Measurements from ENCODE around the gene NSUN2. TPM values are rescaled to one million over a fixed set of nuclear protein-coding genes. Genes with fewer than 3 reads are reported as not detected.

NSUN2 gene
- total RNA-seq, 1 experiment from 2014 or later, result 155 TPM

GRCh38 chr5:6615034-6615815, 17.6 kb downstream of the NSUN2 start:
- TF ChIP-seq EZH2 (IDR thresholded peaks at IDR 0.05; ENCODE audit: low read depth), result no peak
- TF ChIP-seq, protein P1, sequence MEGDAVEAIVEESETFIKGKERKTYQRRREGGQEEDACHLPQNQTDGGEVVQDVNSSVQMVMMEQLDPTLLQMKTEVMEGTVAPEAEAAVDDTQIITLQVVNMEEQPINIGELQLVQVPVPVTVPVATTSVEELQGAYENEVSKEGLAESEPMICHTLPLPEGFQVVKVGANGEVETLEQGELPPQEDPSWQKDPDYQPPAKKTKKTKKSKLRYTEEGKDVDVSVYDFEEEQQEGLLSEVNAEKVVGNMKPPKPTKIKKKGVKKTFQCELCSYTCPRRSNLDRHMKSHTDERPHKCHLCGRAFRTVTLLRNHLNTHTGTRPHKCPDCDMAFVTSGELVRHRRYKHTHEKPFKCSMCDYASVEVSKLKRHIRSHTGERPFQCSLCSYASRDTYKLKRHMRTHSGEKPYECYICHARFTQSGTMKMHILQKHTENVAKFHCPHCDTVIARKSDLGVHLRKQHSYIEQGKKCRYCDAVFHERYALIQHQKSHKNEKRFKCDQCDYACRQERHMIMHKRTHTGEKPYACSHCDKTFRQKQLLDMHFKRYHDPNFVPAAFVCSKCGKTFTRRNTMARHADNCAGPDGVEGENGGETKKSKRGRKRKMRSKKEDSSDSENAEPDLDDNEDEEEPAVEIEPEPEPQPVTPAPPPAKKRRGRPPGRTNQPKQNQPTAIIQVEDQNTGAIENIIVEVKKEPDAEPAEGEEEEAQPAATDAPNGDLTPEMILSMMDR (conservative IDR thresholded peaks at IDR 0.05), result no peak
- Histone ChIP-seq H3K4me1 (replicated peaks; ENCODE audit: insufficient read depth) (no peaks in the 10 kb centered on the region), H3K4me3 (no peak overlapping the region), H3K79me2 (ENCODE audit: low read depth) (peaks cover 58% of the 10 kb centered on the region), H2AFZ (no peak overlapping the region), H3F3A (ENCODE audit: insufficient read depth, low read depth) (peaks cover 13% of the 10 kb centered on the region), H4K20me1 (ENCODE audit: insufficient read depth) (peaks cover 96% of the 10 kb centered on the region), H3K27ac (no peak overlapping the region), H3K9me3 (ENCODE audit: insufficient read depth, low read depth) (no peaks in the 10 kb centered on the region), H3K9me2 (ENCODE audit: insufficient read depth) (no peaks in the 10 kb centered on the region), H3K4me2 (no peak overlapping the region), H3K27me3 (ENCODE audit: insufficient read depth, low read depth) (no peaks in the 10 kb centered on the region), H3K36me3 (ENCODE audit: low read depth) (peaks cover 80% of the 10 kb centered on the region)
- DNase-seq, result no peak
- BruUV-seq (replicated peaks), result no TSS peak
- intact Hi-C loops (cut with micrococcal nuclease; ENCODE audit: unreplicated experiment), result no loop called here
- ChIA-PET POLR2A (ENCODE audit: unreplicated experiment) (no interaction called here), CTCF (no interaction called here)

DNA sequence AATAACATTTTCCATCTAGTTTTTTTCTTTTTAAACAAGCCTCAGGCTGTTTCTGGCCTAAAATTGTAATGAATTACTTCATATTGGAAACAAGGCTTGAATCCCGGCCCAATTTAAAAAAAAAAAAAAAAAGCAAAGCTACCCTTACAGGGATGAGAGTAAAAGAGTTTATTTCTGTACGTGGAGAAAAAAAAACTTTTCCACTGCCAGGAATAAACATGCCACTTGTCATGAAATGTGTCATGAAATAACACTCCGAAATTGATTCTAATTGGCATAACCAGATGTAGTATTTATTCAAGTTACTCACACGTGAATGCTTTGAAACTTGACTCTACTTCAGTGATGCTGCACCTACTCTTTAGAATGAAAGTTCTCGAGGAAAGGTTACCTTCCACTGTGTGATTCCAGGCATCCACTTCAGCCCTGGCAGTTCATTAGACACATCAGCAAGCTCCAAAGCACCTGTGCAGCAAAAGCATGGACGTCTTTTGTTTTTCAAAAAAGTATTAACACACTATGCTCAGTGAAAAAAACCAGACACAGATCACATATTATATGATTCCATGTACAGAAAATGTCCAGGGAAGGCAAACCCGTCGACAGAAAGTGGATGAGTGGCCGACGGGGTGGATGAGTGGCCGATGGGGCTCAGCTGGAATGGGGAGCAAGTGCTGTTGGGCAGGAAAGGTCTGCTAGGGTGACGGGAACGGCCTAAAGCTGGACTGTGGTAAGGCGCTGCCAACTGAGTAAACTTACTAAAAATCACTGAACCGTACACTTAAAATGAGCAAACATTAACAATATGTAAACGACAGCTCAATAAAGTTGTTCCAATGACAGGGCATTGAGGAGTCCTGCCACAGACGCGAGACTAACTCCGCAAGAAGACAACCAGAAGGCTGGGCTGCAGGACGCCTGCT, 21.2 kb downstream of the NSUN2 start:
- Histone ChIP-seq H3K4me1 (replicated peaks; ENCODE audit: insufficient read depth) (no peaks in the 10 kb centered on the region), H3K27ac (no peak overlapping the region), H3F3A (ENCODE audit: insufficient read depth, low read depth) (peaks cover 6% of the 10 kb centered on the region; the same call in 1 of the 2 replicates), H3K27me3 (ENCODE audit: insufficient read depth, low read depth) (no peaks in the 10 kb centered on the region), H3K9me3 (ENCODE audit: insufficient read depth, low read depth) (no peaks in the 10 kb centered on the region), H3K79me2 (ENCODE audit: low read depth) (peaks cover 39% of the 10 kb centered on the region), H3K4me3 (no peak overlapping the region), H3K9me2 (ENCODE audit: insufficient read depth) (no peaks in the 10 kb centered on the region), H3K36me3 (ENCODE audit: low read depth) (peaks cover 81% of the 10 kb centered on the region), H2AFZ (no peak overlapping the region), H3K4me2 (no peak overlapping the region), H4K20me1 (ENCODE audit: insufficient read depth) (peaks cover 91% of the 10 kb centered on the region)
- BruUV-seq (replicated peaks), result no TSS peak
- TF ChIP-seq EZH2 (IDR thresholded peaks at IDR 0.05; ENCODE audit: low read depth), result no peak
- TF ChIP-seq, protein P1 (conservative IDR thresholded peaks at IDR 0.05), result no peak
- ChIA-PET POLR2A (ENCODE audit: unreplicated experiment) (no interaction called here), CTCF (no interaction called here)
- DNase-seq, result no peak
- intact Hi-C loops (cut with micrococcal nuclease; ENCODE audit: unreplicated experiment), result no loop called here

DNA sequence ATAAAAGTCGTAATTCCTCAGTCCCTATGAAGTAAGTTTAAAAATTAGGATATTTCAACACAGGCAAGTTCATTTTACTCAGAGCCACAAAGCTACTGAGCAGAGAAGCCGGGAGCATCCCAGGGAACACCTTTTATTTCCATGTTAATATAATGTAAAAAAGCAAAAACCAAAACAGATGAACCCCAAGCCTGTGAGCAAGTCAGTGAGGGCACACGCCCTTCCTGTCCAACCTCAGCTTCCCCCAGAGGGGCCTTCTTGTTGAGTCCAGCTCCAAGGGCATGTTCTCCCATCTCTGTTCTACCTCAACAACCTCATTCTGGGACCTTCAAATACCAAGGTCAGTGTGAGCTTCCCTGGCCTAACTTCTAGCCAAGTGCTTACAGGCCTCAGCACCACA, 24.8 kb downstream of the NSUN2 start:
- intact Hi-C loops (cut with micrococcal nuclease; ENCODE audit: unreplicated experiment), result no loop called here
- no peaks in the 10 kb centered on the region for H3K27me3 ChIP-seq (ENCODE audit: insufficient read depth, low read depth)
- TF ChIP-seq, protein P1 (conservative IDR thresholded peaks at IDR 0.05), result no peak
- no peak for TF ChIP-seq EZH2 (IDR thresholded peaks at IDR 0.05; ENCODE audit: low read depth)
- CTCF ChIA-PET, result no interaction called here
- H3K4me2 ChIP-seq, result no peak overlapping the region
- peaks cover 79% of the 10 kb centered on the region for H3K36me3 ChIP-seq (ENCODE audit: low read depth)
- no peaks in the 10 kb centered on the region for H3K4me1 ChIP-seq (replicated peaks; ENCODE audit: insufficient read depth)
- peaks cover 6% of the 10 kb centered on the region for H3K79me2 ChIP-seq (ENCODE audit: low read depth)
- POLR2A ChIA-PET (ENCODE audit: unreplicated experiment), result no interaction called here
- peaks cover 58% of the 10 kb centered on the region for H4K20me1 ChIP-seq (ENCODE audit: insufficient read depth)
- peaks cover 6% of the 10 kb centered on the region; the same call in 1 of the 2 replicates for H3F3A ChIP-seq (ENCODE audit: insufficient read depth, low read depth)
- H3K9me3 ChIP-seq (ENCODE audit: insufficient read depth, low read depth), result no peaks in the 10 kb centered on the region
- no peak for DNase-seq
- no TSS peak for BruUV-seq (replicated peaks)
- no peaks in the 10 kb centered on the region for H3K9me2 ChIP-seq (ENCODE audit: insufficient read depth)
- no peak overlapping the region for H3K4me3 ChIP-seq
- H3K27ac ChIP-seq, result no peak overlapping the region
- no peak overlapping the region for H2AFZ ChIP-seq
